HG03025 (cell line): ENCODE results near the gene KLK8.

Experiments
- ATAC-seq: cut with Tn5 transposase; IDR thresholded peaks from one replicate; pipeline ENCODE4 v1.9.1; 2021; ENCODE audit warnings: mild to moderate bottlenecking, moderate library complexity; ENCODE audit not compliant: unreplicated experiment, low FRiP score

The KLK8 gene

DNA sequence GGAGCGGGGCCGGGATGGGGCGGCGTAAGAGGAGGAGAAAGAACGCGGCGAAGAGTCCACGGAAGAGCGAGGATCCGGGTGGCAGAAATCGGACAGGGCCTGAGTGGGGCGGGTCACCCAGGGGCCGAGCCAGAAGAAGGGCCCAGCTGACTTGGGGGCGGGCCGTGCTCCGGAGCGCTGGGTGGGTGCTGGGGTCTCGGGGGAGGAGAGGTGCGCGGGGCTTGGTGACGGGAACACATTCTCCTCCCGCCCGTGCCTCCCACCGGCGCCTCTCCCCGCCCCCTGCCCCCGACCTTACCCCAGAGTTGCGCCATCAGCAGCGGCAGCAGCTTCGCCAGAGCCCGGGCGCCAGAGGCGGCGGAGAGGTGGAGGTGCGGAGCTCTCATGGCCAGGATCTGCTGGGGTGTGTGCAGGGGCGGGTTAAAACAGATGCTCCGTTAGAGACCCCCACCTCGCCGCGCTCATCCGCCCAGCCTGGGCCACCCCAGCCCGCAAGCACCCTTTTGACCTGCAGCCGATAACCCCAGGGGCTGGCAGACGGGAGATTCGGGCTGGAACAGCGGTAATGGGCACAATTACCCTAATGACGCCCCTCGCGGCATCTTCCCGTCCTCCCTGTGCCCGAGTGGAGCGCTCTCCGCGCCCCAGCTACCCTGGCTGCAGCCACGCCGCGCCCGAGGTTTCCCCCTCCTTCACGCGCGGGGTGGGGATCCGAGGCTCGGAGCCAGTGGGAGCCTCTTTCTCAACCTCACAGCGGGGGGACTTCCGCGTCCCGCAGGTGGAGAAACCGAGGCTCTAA is 17.5 kb upstream of the KLK8 start:
- no peak for ATAC-seq

DNA sequence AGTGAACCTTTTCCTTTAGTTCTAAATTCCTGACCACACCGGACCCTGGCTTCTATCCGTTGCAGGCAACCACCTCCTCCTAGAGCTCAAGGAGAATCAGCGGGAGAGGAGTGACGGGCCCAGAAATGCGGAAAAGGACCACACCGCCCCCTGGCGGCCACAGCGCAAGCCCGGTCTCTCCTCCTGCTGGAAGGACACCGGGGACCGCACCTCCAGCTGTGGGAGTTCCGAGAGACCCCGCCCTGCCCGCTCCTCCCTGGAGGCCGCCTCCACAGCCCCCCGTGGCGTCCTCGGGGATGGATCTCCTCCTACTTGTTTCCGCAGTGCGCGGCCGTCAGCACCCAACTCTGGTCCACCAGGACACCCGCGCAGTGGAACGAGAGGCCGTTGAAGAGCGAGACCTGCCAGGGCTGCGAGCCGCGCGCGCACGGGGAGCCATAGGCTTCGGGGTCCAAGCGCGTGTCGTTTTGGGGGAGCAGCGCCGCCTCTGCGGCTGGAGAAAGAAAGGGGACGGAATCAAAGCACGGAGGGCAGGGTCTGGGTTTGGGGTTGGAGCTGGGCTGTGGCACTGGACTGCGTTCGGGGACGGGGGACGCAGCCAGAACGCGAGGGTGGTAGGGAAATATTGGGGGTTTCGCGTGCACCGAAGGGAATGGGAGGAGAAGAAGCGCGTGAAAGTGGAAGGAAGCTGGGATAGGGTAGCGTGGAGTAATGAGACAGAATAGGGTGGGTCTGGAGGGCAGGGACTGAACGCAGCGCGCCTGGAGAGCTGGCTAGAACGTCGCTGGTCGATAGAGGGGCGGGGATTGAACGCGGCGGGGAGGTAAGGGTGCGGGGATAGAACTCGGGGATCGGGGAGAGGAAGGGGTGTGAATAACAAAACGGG is 15.6 kb upstream of the KLK8 start:
- ATAC-seq, result no peak

DNA sequence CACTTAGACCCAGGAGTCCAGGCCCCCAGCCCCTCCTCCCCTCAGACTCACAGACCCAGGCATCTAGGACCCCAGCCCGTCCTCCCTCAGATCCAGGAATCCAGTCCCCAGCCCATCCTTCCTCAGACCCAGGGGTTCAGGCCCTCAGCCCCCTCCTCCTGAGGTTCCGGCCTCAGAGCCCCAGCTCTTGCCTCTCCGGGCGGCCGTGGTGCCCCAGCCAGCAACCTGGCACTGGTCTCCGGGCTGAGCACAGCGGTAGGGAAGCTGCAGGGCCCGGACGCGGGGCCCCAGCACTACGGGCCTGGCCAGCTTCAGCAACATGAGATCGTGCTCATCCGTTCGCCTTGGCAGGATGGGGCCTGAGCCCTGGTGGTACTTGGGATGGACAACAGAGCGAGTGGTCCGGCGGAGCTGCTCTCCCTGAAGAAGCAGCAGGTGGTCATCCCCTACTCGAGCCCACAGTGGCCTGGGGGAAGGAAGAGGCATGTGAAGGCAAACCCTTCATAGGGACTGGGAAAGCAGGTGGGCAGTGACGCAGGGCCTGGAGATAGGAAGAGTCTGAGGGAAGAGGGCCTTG is 14.4 kb upstream of the KLK8 start:
- ATAC-seq, result no peak

DNA sequence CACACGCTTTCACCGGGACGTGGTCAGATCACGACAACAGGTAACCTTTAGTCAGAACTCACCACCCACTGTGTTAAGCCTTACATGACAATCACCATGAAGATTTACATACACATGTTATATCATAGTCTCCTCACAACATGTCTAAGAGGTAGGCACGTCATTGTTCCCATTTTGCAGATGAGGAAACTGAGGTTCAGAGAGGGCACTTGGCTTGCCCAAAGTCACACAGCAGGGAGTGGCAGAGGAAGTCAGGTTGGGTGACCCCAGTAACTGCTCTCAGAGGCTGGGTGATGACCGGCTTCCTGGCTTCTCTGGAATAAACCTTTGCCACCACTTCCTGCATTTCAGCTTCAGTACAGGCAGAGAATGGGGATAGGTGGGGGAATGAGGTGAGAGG is 12.8 kb upstream of the KLK8 start:
- ATAC-seq, result no peak

DNA sequence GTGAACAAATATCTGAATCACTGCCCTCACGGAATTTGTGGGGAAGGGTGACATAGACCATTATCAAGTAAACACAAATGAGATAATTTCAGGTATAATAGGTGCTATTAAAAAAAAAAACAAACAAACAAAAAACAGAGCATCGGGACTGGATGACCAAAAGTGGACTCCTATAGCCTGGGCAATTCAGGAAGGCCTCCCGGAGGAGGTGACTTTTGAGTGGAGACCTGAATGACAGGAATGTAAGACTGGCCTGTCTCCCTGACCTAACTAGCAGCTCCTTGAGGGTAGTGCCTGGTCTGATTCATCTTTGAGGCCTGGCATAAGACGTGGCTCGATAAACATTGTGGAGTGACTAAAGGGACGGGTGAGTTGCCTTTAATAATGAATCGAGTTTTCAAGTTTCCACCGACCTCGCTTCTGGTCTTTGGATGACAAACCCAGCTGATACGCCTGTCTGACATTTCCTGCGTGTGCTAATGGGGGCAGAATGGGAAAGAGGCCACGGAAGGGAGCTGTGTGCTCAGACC is 11.3 kb upstream of the KLK8 start:
- no peak for ATAC-seq

DNA sequence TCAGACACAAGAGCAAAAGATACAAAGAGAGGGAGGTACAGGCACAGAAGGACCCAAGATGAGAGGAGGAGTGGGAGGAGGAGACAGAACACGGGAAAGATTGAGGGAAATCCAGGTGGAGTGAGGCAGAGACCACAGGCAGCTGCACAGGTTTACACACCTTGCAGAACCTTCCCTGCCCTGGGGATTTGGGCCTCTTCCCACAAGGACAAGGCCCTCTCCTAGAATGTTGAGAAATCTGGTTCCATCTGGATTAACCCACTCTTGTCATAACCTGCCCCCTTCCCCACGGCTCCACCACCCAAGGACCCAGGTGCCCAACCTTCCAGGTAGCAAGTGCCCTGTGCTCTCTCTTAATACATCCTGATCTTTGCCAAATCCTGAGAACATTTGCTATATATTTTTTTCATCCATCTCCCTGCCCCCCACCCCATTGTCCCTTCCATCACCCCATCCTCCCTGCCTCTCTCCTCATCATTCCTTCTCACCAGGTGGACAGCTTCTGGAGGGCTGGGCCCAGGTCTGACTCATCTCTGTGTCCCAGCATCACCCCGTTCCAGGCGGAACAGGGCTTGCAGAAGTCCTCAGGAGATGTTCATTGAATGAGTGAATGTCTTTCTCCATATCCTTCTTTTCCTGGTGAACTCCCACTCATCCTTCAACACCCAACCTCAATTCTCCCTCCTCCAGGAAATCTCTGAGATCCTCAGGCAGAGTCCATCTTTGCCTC is 8.8 kb upstream of the KLK8 start:
- no peak for ATAC-seq

DNA sequence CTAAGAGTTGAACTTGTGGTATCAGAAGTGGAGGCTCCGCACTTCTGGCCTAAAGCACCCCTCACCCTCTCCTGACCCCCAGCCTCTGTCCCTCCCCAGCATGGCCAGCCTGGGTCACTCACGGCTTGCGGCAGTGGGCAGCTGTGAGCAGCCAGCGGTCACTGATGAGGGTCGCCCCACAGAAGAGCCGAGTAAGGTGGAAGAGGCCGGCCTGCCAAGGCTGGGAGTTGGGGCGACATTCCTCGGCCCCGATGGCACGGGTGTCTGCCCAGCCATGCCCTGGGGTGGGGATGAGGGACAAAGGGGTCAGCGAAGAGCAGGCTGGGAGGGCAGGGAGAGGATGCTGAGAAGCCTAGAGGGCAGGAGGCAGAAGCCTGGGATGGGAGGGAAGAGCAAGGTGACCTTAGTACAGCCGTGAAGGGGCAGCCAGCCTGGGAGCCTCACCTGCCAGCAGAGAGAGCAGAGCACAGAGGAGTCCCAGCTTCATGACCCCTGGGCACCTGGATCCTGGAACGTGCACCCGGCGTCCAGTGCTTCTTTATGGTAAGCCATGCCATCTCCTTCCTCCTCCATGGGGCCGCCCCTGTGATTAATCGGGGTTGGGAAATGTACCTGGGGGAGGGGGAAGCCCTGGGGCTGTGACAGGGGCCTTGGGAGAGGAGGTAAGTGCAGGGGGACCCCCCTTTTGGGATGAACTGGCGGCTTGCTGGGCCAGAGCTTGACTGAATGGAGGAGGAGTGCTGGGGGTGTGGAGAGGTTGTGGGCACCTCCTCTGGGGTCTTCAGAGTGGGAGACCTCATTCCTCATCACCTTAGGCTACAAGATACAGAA is 7.9 kb upstream of the KLK8 start:
- ATAC-seq, result no peak

DNA sequence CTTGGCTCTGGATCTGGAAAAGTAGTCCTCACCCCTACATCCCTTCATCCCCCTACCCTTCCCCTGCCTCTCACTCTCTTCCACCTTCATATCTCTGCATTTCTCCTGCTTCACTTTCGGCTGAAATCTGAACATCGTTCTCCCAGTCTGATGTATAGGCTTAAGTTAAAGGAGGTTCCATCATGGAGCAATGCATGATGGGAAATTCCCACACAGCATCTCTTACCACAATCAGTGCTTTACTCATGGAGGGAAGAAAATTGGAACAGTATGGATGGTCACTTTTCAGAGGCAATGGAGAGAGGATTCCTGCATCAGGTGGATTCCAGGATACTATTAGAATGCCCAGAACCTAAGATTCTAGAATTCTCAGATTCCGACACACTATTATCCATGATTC is 6.1 kb upstream of the KLK8 start:
- no peak for ATAC-seq

DNA sequence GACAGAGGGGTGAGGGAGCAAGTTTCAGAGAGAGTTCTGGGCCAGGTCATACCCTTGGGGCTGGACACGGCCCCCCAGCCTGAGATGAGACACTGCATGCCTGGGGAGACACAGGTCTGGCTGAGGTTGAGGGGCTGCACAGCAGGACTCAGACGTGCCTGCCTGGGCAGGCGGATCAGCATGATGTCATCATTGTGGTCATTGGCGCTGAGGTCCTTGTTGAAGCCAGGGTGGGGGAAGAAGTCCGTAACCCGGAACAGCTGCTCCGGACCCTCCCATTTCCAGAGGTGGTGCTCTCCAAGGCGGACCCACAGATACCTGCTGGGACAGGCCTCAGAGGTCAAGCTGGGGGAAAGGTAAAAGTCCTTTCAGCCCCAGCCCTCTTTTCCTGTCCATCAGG is 5.0 kb upstream of the KLK8 start:
- ATAC-seq, result no peak

DNA sequence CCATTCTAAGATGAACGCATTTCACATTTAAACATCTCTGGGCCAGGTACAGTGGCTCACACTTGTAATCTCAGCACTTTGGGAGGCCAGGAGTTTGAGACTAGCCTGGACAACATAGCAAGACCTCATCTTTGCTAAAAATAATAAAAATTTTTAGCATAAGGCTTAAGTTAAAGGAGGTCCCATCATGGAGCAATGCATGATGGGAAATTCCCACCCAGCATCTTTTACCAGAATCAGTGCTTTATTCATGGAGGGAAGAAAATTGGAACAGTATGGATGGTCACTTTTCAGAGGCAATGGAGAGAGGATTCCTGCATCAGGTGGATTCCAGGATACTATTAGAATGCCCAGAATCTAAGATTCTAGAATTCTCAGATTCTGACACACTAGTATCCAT is 3.8 kb upstream of the KLK8 start:
- no peak for ATAC-seq

DNA sequence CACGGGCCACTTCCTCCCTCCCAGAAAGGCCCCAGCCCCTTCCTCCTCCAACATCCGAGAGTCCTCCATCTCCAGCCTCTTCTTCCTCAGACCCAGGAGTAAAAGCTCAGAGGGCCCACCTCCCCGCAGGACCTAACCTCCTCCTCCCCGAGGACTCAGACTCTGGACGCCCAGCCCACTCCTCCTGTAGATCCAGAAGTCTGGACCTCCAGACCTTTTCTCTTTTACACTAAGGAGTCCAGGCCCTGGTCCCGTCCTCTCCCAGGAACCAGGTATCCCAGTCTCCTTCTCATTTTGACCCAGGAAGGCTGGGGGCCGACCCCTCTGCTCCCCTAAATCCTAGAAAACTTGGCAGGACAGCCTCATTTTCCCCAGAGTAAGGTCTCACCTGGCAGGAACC is 1.9 kb upstream of the KLK8 start:
- ATAC-seq, result no peak

DNA sequence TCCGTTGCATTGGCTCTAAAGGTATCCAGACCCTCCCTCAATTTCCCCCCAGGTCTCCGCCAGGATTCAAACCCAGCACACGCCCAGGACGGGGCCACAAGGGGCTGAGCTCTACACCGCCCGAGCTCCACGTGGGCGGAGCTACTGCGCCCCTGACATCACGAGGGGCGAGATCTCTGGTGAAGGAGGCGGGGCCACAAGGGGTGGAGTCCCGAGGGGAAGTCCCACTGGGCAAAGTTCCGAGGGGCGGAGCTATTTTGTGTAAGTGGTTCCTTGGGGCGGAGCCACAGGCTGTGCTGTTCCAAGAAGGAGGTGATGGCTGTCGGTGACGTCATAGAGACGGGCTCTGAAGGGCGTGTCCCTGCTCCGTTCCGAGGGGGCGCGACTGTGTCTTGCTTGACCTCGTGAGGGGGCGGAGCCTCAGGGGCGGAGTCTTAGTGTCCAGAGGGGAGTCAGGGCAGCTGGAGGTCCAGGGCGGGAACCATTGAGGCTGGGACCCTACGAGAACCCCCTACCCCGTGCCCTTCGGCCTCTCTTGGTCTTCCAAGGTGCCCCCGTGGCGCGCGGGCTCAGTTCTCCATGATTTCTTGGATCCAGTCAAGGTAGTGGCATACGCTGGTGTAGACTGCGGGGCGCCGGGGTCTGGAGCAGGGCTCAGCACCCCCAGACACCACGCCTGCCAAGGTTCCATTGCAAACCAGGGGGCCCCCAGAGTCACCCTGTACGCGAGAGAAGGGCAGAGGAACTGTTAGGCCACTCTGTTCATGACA is 1.3 kb upstream of the KLK8 start:
- no peak for ATAC-seq

DNA sequence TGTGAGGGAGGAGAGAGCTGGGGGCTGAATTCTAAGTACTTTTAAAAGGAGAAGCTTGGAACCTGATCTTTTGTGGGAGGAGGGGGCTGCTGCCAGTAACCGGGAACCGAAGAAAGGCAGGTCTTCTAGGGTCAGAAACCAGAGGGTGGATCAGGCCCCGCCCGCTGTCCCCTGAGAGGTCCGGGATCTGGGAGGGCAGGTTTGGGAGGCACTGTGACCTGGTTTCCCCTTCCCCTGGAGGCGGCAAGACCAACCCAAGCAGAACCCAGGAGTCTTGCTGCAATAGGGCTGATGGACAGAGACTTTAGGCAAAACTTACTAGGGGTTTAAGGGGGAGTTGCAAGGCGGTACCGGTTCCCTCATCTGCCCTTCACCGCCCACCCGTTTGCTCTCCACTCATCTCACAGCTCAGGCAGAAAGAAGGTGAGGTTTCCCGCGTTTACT is 707 bp upstream of the KLK8 start:
- ATAC-seq, result no peak

DNA sequence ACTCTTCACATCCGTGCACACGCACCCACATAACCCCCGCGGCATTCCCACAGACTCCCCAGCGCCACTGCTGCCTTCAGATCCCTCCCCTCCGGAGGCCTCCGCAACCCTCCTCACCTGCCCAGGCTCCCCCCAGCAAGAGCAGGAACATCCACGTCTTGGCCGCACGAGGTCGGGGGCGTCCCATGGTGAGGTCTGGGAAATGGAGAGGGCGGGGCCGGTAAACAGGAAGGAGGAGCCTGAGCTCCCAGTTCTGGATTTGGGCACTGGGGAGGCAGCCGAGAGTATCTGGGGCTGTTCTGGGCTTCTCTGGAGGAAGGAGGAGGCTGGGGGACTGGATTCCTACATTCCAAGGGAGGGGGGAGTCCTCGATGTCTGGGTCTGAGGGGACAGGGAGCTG is 423 bp downstream of the KLK8 start:
- ATAC-seq, result no peak

DNA sequence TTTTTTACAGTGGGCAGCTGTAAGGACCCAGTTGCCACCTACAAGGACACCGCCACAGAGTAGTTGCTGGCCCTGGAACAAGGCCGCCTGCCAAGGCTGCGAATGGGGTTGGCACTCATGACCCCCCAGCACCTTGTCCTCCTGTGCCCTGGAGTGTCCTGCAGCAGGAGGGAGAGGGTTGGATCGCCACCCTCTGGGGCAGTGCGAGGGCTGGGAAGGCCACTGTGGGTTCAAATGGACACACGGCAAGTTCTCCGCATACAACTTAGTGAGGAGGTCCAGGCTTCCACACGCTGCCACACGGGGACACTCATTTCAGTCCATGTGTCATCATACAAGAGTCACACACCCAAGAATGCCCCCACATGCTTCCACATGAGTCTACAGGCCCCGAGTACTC is 978 bp downstream of the KLK8 start:
- no peak for ATAC-seq

DNA sequence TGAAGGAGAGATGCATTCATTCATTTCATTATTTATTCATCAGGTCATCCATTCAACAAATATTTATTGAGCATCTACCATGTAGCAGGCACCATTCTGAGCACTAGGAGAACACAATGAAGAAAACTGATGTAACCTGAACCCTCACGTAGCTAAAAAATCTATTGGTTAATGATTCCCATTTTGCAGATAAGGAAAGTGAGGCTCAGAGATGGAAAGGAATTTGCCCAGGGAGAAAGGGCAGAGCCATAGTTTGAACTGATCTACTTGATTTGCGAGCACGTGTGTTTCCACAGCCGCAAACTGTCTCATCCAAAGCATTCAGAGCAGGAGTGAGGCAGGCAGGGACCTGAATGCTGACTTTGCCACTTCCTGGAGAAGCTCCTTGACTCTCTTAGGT is 2.7 kb downstream of the KLK8 start:
- no peak for ATAC-seq

DNA sequence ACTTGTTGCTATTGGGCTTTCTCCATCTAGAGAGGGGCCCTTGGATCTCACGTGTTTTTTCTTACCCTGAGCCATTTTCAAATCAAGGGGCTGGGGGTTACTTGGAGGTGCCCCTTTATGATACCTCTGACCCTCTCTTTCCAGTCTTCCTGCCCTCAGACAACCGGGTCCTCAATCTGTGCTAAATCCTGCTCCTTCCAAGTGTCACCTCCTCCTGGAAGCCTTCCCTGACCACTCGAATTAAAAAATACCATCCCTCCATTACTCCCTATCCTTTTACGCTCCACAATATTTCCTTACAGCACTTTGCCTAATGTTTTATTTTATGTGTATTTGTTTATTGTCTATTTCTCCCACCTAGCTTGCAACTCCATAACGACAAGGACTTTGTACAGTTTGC is 3.3 kb downstream of the KLK8 start:
- no peak for ATAC-seq

DNA sequence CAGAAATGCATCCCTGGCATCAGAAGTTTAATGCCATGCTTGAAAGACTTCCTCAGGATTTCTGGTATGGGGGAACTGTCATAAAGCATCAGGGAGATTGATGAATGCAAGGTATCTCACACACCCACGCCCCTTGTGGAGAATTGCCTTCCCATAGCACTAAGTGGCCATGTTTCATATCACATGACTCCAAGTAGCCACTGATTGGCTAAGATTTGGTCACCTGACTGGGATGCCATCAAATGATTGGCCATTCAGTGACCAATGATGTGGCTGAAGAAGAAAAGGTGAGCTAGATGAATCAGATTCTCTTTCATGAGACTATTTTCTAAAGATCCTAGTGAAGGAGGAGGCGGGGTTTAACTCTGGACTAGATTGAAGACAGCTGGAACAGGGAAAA is 7.3 kb downstream of the KLK8 start:
- ATAC-seq, result no peak

DNA sequence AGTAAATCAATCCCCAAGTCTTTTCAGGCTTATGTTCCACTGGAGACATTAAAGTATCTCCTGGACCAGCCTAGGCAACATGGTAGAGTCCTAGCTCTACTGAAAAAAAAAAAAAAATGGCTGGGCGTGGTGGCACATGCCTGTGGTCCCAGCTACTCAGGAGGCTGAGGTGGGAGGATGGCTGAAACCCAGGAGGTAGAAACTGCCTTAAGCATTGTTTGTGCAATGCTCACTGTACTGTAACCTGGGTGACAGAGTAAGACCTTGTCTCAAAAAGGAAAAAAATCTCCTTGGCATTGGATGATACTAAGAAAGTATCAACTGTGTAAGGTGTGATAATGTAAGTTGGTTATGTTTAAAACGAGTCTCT is 8.8 kb downstream of the KLK8 start:
- no peak for ATAC-seq
